Neural progenitor cell (in vitro differentiated cells): ENCODE measurements around the gene TGFBR3. TPM values are rescaled to one million over a fixed set of nuclear protein-coding genes. Genes with fewer than 3 reads are reported as not detected.

ENCODE experiments used
- DNase-seq: peaks from one replicate; pipeline ENCODE4 v3.0.0-alpha.2; 2016; ENCODE audit warnings: low spot score
- H2AFZ ChIP-seq: fragments of 200-600 bp; sonication (generic); replicated peaks from 2 replicates; pipeline ENCODE4 v1.6.1; 2016; ENCODE audit warnings: antibody characterized with exemption
- H3F3A ChIP-seq: fragments of 200-600 bp; sonication (generic); 2 replicates; pipeline ENCODE4 v1.6.1; 2016; ENCODE audit warnings: antibody characterized with exemption, low read depth
- H3K27ac ChIP-seq: fragments of 200-600 bp; sonication (generic); 2 replicates; pipeline ENCODE4 v1.5.1; 2016; ENCODE audit warnings: mild to moderate bottlenecking
- H3K27me3 ChIP-seq: fragments of 200-600 bp; sonication (generic); 2 replicates; pipeline ENCODE4 v1.6.1; 2016; ENCODE audit warnings: mild to moderate bottlenecking, moderate library complexity
- H3K36me3 ChIP-seq: fragments of 200-600 bp; sonication (generic); 2 replicates; pipeline ENCODE4 v1.5.1; 2016
- H3K4me1 ChIP-seq: fragments of 200-600 bp; sonication (generic); 2 replicates; pipeline ENCODE4 v1.6.1; 2016; ENCODE audit warnings: mixed run types
- H3K4me2 ChIP-seq: fragments of 200-600 bp; sonication (generic); 2 replicates; pipeline ENCODE4 v1.6.1; 2016
- H3K4me3 ChIP-seq: fragments of 200-600 bp; sonication (generic); 2 replicates; pipeline ENCODE4 v1.5.1; 2016
- H3K79me2 ChIP-seq: fragments of 200-600 bp; sonication (generic); 2 replicates; pipeline ENCODE4 v1.6.1; 2016; ENCODE audit warnings: low read depth
- H3K9ac ChIP-seq: fragments of 200-600 bp; sonication (generic); 2 replicates; pipeline ENCODE4 v1.6.1; 2016
- H3K9me3 ChIP-seq: fragments of 200-600 bp; sonication (generic); 2 replicates; pipeline ENCODE4 v1.5.1; 2016; ENCODE audit warnings: low read depth
- H4K20me1 ChIP-seq: fragments of 200-600 bp; sonication (generic); 2 replicates; pipeline ENCODE4 v1.6.1; 2016; ENCODE audit warnings: low read depth
- H3K27ac Mint-ChIP-seq: 3 replicates; pipeline ENCODE4 v1.8.0; 2021; ENCODE audit warnings: mixed read lengths
- H3K27me3 Mint-ChIP-seq: 2 replicates; pipeline ENCODE4 v1.8.0; 2022; ENCODE audit warnings: low read depth, mild to moderate bottlenecking, inconsistent platforms, moderate library complexity, mixed read lengths; ENCODE audit not compliant: insufficient read depth
- H3K36me3 Mint-ChIP-seq: 3 replicates; pipeline ENCODE4 v1.8.0; 2021; ENCODE audit warnings: mixed read lengths
- H3K4me1 Mint-ChIP-seq: 3 replicates; pipeline ENCODE4 v1.8.0; 2021; ENCODE audit warnings: mixed read lengths
- H3K4me3 Mint-ChIP-seq: 3 replicates; pipeline ENCODE4 v1.8.0; 2021; ENCODE audit warnings: mild to moderate bottlenecking, moderate library complexity, mixed read lengths
- H3K9me3 Mint-ChIP-seq: 3 replicates; pipeline ENCODE4 v1.8.0; 2020; ENCODE audit warnings: mixed read lengths
- CTCF ChIP-seq: fragments of 200-600 bp; sonication (generic); IDR thresholded peaks from 2 replicates; pipeline ENCODE4 v1.5.1; 2017; ENCODE audit warnings: antibody characterized with exemption, mild to moderate bottlenecking
- EZH2 ChIP-seq: fragments of 200-600 bp; sonication (generic); IDR thresholded peaks from 2 replicates; pipeline ENCODE4 v1.6.1; 2017; ENCODE audit warnings: antibody characterized with exemption, mild to moderate bottlenecking, moderate library complexity
- EZH2phosphoT487 ChIP-seq: fragments of 200-600 bp; sonication (generic); IDR thresholded peaks from 2 replicates; pipeline ENCODE4 v1.6.1; 2017; ENCODE audit warnings: antibody characterized with exemption
- total RNA-seq: library from RNA; depleted of rRNA; stranded (reverse); fragments of >200 nt; gene quantifications from 2 replicates; pipeline ENCODE4 v1.2.3, GENCODE V29; 2015; ENCODE audit warnings: low replicate concordance

TGFBR3 gene
- total RNA-seq, 1 donor from 2014 or later = 11.8 TPM

GRCh38 chr1:91651661-91652071 lies 234.3 kb downstream of the TGFBR3 start:
- peaks cover 2% of the 10 kb centered on the region for H3K36me3 Mint-ChIP-seq
- Histone ChIP-seq H3K79me2 (no peaks in the 10 kb centered on the region), H3F3A (peaks cover 5% of the 10 kb centered on the region), H3K36me3 (no peaks in the 10 kb centered on the region), H2AFZ (no peak overlapping the region), H3K4me2 (no peak overlapping the region), H3K9ac (no peak overlapping the region), H3K4me1 (peaks cover 11% of the 10 kb centered on the region), H3K27me3 (no peaks in the 10 kb centered on the region), H3K9me3 (no peaks in the 10 kb centered on the region), H3K4me3 (no peak overlapping the region), H3K27ac (no peak overlapping the region), H4K20me1 (no peaks in the 10 kb centered on the region)
- H3K27ac Mint-ChIP-seq = no peak overlapping the region
- no peak for DNase-seq
- no peak overlapping the region for H3K4me3 Mint-ChIP-seq
- H3K9me3 Mint-ChIP-seq = peaks cover 10% of the 10 kb centered on the region
- peaks cover 3% of the 10 kb centered on the region for H3K27me3 Mint-ChIP-seq
- no peak for TF ChIP-seq EZH2phosphoT487
- TF ChIP-seq CTCF = no peak
- no peak for TF ChIP-seq EZH2
- H3K4me1 Mint-ChIP-seq = peaks cover 12% of the 10 kb centered on the region

DNA sequence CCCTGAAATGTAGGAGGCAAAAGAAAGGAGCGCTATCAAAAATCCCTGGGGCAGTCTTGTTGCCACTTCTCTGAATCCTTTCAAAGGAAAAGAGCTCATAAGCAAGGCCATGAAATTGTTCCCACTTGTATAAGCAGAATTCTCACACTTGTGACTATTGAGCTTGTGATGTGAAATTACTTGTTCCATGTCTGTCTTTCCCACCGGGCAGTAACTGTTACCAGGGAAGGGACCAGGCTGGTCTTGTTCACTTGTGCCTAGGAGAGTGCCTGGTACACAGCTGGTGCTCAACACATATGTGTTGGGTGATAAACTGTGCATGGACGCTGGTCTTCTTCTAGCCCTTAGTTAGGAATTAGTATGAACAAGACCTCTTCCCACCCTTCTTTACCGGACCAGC lies 234.7 kb downstream of the TGFBR3 start:
- H3K4me2 ChIP-seq = no peak overlapping the region
- H3K27me3 ChIP-seq = no peaks in the 10 kb centered on the region
- Mint-ChIP-seq H3K4me1 (peaks cover 14% of the 10 kb centered on the region), H3K27ac (no peak overlapping the region), H3K27me3 (peaks cover 3% of the 10 kb centered on the region), H3K4me3 (no peak overlapping the region), H3K9me3 (peaks cover 10% of the 10 kb centered on the region), H3K36me3 (peaks cover 2% of the 10 kb centered on the region)
- no peak overlapping the region for H3K9ac ChIP-seq
- peaks cover 9% of the 10 kb centered on the region for H3F3A ChIP-seq
- H3K79me2 ChIP-seq = no peaks in the 10 kb centered on the region
- no peak overlapping the region for H3K27ac ChIP-seq
- H3K4me1 ChIP-seq = peaks cover 15% of the 10 kb centered on the region
- H3K36me3 ChIP-seq = no peaks in the 10 kb centered on the region
- no peaks in the 10 kb centered on the region for H3K9me3 ChIP-seq
- no peak for DNase-seq
- no peak for TF ChIP-seq EZH2phosphoT487
- no peak for TF ChIP-seq EZH2
- TF ChIP-seq CTCF = no peak
- no peak overlapping the region for H2AFZ ChIP-seq
- H4K20me1 ChIP-seq = no peaks in the 10 kb centered on the region
- H3K4me3 ChIP-seq = no peak overlapping the region

GRCh38 chr1:91650764-91651163 lies 235.2 kb downstream of the TGFBR3 start:
- no peaks in the 10 kb centered on the region for H4K20me1 ChIP-seq
- no peak overlapping the region for H3K27ac ChIP-seq
- TF ChIP-seq EZH2phosphoT487 = no peak
- no peak for TF ChIP-seq CTCF
- no peak for TF ChIP-seq EZH2
- no peaks in the 10 kb centered on the region for H3K79me2 ChIP-seq
- peaks cover 14% of the 10 kb centered on the region for H3F3A ChIP-seq
- no peak overlapping the region for H3K9ac ChIP-seq
- no peaks in the 10 kb centered on the region for H3K9me3 ChIP-seq
- H2AFZ ChIP-seq = no peak overlapping the region
- Mint-ChIP-seq H3K27ac (no peak overlapping the region), H3K4me1 (peaks cover 17% of the 10 kb centered on the region), H3K4me3 (no peak overlapping the region), H3K9me3 (peaks cover 10% of the 10 kb centered on the region), H3K27me3 (peaks cover 3% of the 10 kb centered on the region), H3K36me3 (peaks cover 2% of the 10 kb centered on the region)
- no peaks in the 10 kb centered on the region for H3K27me3 ChIP-seq
- H3K4me2 ChIP-seq = no peak overlapping the region
- DNase-seq = no peak
- H3K4me3 ChIP-seq = no peak overlapping the region
- H3K36me3 ChIP-seq = no peaks in the 10 kb centered on the region
- peaks cover 20% of the 10 kb centered on the region for H3K4me1 ChIP-seq
